Liver (tissue), 9 donors: ENCODE data around the gene SLC6A3. TPM values are rescaled to one million over a fixed set of nuclear protein-coding genes. Genes with fewer than 3 reads are reported as not detected.

Source experiments
- DNase-seq: peaks from one replicate; pipeline ENCODE4 v3.0.0-alpha.2; 2017; ENCODE audit warnings: low spot score
- H3K27ac ChIP-seq, 2 donors: one replicate each; pipeline ENCODE4 v1.7.0; 2013; ENCODE audit warnings: inconsistent platforms in 2 of 2, low read length in 2 of 2, control low read depth in 1 of 2, low read depth in 1 of 2, mild to moderate bottlenecking in 1 of 2
- H3K27me3 ChIP-seq, 4 donors: one replicate each; pipeline versions ENCODE4 v1.6.1 to v1.7.0; 2013; ENCODE audit warnings: low read length in 3 of 4, inconsistent platforms in 1 of 4, mild to moderate bottlenecking in 1 of 4, moderate library complexity in 1 of 4; ENCODE audit not compliant: control insufficient read depth in 4 of 4, insufficient read depth in 4 of 4
- H3K36me3 ChIP-seq, 4 donors: one replicate each; pipeline versions ENCODE4 v1.6.1 to v1.7.0; 2013; ENCODE audit warnings: low read length in 3 of 4, mild to moderate bottlenecking in 3 of 4, low read depth in 1 of 4, moderate library complexity in 1 of 4; ENCODE audit not compliant: control insufficient read depth in 4 of 4, insufficient read depth in 3 of 4
- H3K4me1 ChIP-seq, 4 donors: one replicate each; pipeline versions ENCODE4 v1.6.1 to v1.7.0; 2013; ENCODE audit warnings: low read length in 3 of 4, mild to moderate bottlenecking in 3 of 4, moderate library complexity in 1 of 4; ENCODE audit not compliant: control insufficient read depth in 4 of 4, insufficient read depth in 4 of 4
- H3K4me3 ChIP-seq, 3 donors: one replicate each; pipeline versions ENCODE4 v1.6.1 to v1.7.0; 2013; ENCODE audit warnings: low read length in 3 of 3, control low read depth in 1 of 3, low read depth in 1 of 3, mild to moderate bottlenecking in 1 of 3
- H3K9ac ChIP-seq, 2 donors: one replicate each; pipeline ENCODE4 v1.7.0; 2013; ENCODE audit warnings: low read length in 2 of 2, mild to moderate bottlenecking in 2 of 2, moderate library complexity in 2 of 2, control low read depth in 1 of 2, low read depth in 1 of 2
- H3K9me3 ChIP-seq, 4 donors: one replicate each; pipeline versions ENCODE4 v1.6.1 to v1.7.0; 2013; ENCODE audit warnings: low read length in 3 of 4; ENCODE audit not compliant: control insufficient read depth in 4 of 4
- CTCF ChIP-seq: fragments of 150-350 bp; IDR thresholded peaks from 2 replicates; pipeline ENCODE4 v1.5.1; 2017; ENCODE audit warnings: improper control_type of control experiment, low read depth, low read length; ENCODE audit not compliant: missing input control
- EGR1 ChIP-seq, 2 donors: IDR thresholded peaks; 2 replicates each; pipeline ENCODE4 v1.6.1; 2016 to 2018; ENCODE audit warnings: antibody characterized with exemption in 2 of 2, low read depth in 2 of 2
- FOXA1 ChIP-seq: IDR thresholded peaks from 2 replicates; pipeline ENCODE4 v1.6.1; 2016; ENCODE audit warnings: antibody characterized with exemption
- FOXA2 ChIP-seq: IDR thresholded peaks from 2 replicates; pipeline ENCODE4 v1.6.1; 2016; ENCODE audit warnings: antibody characterized with exemption
- HNF4A ChIP-seq, 2 donors: conservative IDR thresholded peaks; 2 replicates each; pipeline ENCODE4 v1.6.1; 2016; ENCODE audit warnings: antibody characterized with exemption in 2 of 2, mild to moderate bottlenecking in 2 of 2
- HNF4G ChIP-seq: IDR thresholded peaks from 2 replicates; pipeline ENCODE4 v1.6.1; 2016; ENCODE audit warnings: antibody characterized with exemption
- JUND ChIP-seq, 2 donors: IDR thresholded peaks; 2 replicates each; pipeline ENCODE4 v1.6.1; 2016; ENCODE audit warnings: antibody characterized with exemption in 2 of 2
- MAX ChIP-seq: IDR thresholded peaks from 2 replicates; pipeline ENCODE4 v1.6.1; 2016; ENCODE audit warnings: antibody characterized with exemption
- NR2F2 ChIP-seq: IDR thresholded peaks from 2 replicates; pipeline ENCODE4 v1.6.1; 2016; ENCODE audit warnings: antibody characterized with exemption
- RAD21 ChIP-seq, 2 donors: IDR thresholded peaks; 2 replicates each; pipeline ENCODE4 v1.6.1; 2016; ENCODE audit warnings: antibody characterized with exemption in 2 of 2, mild to moderate bottlenecking in 2 of 2
- REST ChIP-seq: IDR thresholded peaks from 2 replicates; pipeline ENCODE4 v1.6.1; 2016; ENCODE audit warnings: antibody characterized with exemption, mild to moderate bottlenecking
- RXRA ChIP-seq, 2 donors: IDR thresholded peaks; 2 replicates each; pipeline ENCODE4 v1.6.1; 2017 to 2018; ENCODE audit warnings: antibody characterized with exemption in 2 of 2, mild to moderate bottlenecking in 1 of 2
- SP1 ChIP-seq: IDR thresholded peaks from 2 replicates; pipeline ENCODE4 v1.6.1; 2018; ENCODE audit warnings: antibody characterized with exemption, mild to moderate bottlenecking
- TAF1 ChIP-seq: conservative IDR thresholded peaks from 2 replicates; pipeline ENCODE4 v1.6.1; 2016; ENCODE audit warnings: antibody characterized with exemption, mild to moderate bottlenecking
- YY1 ChIP-seq: IDR thresholded peaks from 2 replicates; pipeline ENCODE4 v1.6.1; 2016; ENCODE audit warnings: antibody characterized with exemption, mild to moderate bottlenecking
- ZBTB33 ChIP-seq: IDR thresholded peaks from 2 replicates; pipeline ENCODE4 v1.6.1; 2016; ENCODE audit warnings: antibody characterized with exemption
- WGBS: extraction: QIAGEN DNeasy Blood & Tissue Kit; methylation state at CpG from one replicate; pipeline ENCODE4 v1.1.7; 2013; 5-methylcytosine and 5-hydroxymethylcytosine counted together
- polyA plus RNA-seq, 2 donors: library from polyadenylated mRNA; stranded (reverse) in 1 of 2; unstranded in 1 of 2; fragments of 200-250 nt in 1 of 2; fragments of >200 nt in 1 of 2; fragmentation: Nextera tagmentation in 1 of 2; extraction: Ambion mirVana in 1 of 2; gene quantifications; one replicate each; pipeline versions ENCODE4 v1.2.1 to v1.2.3, GENCODE V29; 2013 to 2015
- total RNA-seq, 2 donors: library from RNA; depleted of rRNA; stranded (reverse); fragments of >200 nt; gene quantifications; one replicate each; pipeline ENCODE4 v1.2.3, GENCODE V29; 2014
- donor health status: healthy.
- donor health status: healthy.
- donor health status: healthy.
- donor health status: healthy.
- donor health status: healthy.

Gene SLC6A3
- total and polyA plus RNA-seq, 4 donors, result not detected

GRCh38 chr5:1404062-1404461 lies 41.2 kb downstream of the SLC6A3 start:
- Histone ChIP-seq H3K9ac (no peak overlapping the region), H3K36me3 (no peaks in the 10 kb centered on the region), H3K4me1 (no peaks in the 10 kb centered on the region), H3K4me3 (no peak overlapping the region), H3K27ac (no peak overlapping the region), H3K9me3 (peaks cover 0 to 2% (median 0%) of the 10 kb centered on the region in 4 donors), H3K27me3 (no peaks in the 10 kb centered on the region)
- 67% methylated on average over 12 of the region's 12 CpGs for whole genome bisulfite sequencing
- DNase-seq, result no peak
- TF ChIP-seq JUND (IDR thresholded peaks at IDR 0.05) (no peak), REST (no peak), CTCF (no peak), RXRA (IDR thresholded peaks at IDR 0.05) (no peak), ZBTB33 (no peak), FOXA1 (no peak), FOXA2 (no peak), NR2F2 (no peak), EGR1 (IDR thresholded peaks at IDR 0.05; ENCODE audit: low read depth in 2 of 2) (no peak), MAX (no peak), TAF1 (no peak), SP1 (no peak), HNF4G (no peak), RAD21 (IDR thresholded peaks at IDR 0.05) (no peak)

GRCh38 chr5:1402611-1403255 lies 42.5 kb downstream of the SLC6A3 start:
- no peak for DNase-seq
- Histone ChIP-seq H3K27me3 (no peaks in the 10 kb centered on the region), H3K27ac (no peak overlapping the region)
- no peak for TF ChIP-seq ZBTB33
- TF ChIP-seq JUND (IDR thresholded peaks at IDR 0.05), result no peak
- no peak for TF ChIP-seq FOXA2
- TF ChIP-seq HNF4A (conservative IDR thresholded peaks at IDR 0.05), result no peak
- no peak for TF ChIP-seq EGR1 (IDR thresholded peaks at IDR 0.05; ENCODE audit: low read depth in 2 of 2)
- no peak for TF ChIP-seq CTCF
- no peak for TF ChIP-seq YY1
- no peak for TF ChIP-seq MAX

More at GRCh38 chr5:1402611-1403255, 42.5 kb downstream of the SLC6A3 start:
- Histone ChIP-seq H3K4me3 (no peak overlapping the region), H3K36me3 (no peaks in the 10 kb centered on the region), H3K4me1 (no peaks in the 10 kb centered on the region), H3K9ac (no peak overlapping the region), H3K9me3 (peaks cover 0 to 2% (median 0%) of the 10 kb centered on the region in 4 donors)
- WGBS, result 84% methylated on average over 24 of the region's 24 CpGs
